H1 (cell line): ENCODE data around the gene ANKRD27.

Experiments
- ATF2 ChIP-seq: IDR thresholded peaks from 2 replicates; pipeline ENCODE4 v1.6.1; 2012; ENCODE audit warnings: low read length, inconsistent platforms
- CEBPB ChIP-seq: IDR thresholded peaks from 2 replicates; pipeline ENCODE4 v1.6.1; 2012; ENCODE audit warnings: low read depth, low read length
- CTCF ChIP-seq, 3 experiments: IDR thresholded peaks; 1 replicate in 2 of 3; 2 replicates in 1 of 3; pipeline versions ENCODE4 v1.5.1 to v1.6.1; 2011; ENCODE audit warnings: low read length in 3 of 3, mild to moderate bottlenecking in 3 of 3, inconsistent platforms in 2 of 3, low read depth in 1 of 3, moderate library complexity in 1 of 3; ENCODE audit not compliant: insufficient read depth in 1 of 3; ENCODE audit errors: control extremely low read depth in 1 of 3
- EGR1 ChIP-seq: IDR thresholded peaks from 2 replicates; pipeline ENCODE4 v1.6.1; 2011; ENCODE audit warnings: low read depth, low read length, borderline replicate concordance
- EP300 ChIP-seq, 2 experiments: IDR thresholded peaks; 1 replicate in 1 of 2; 2 replicates in 1 of 2; pipeline ENCODE4 v1.6.1; 2011 to 2012; ENCODE audit warnings: low read depth in 2 of 2, low read length in 2 of 2, mild to moderate bottlenecking in 2 of 2, borderline replicate concordance in 1 of 2, inconsistent platforms in 1 of 2, moderate library complexity in 1 of 2
- EZH2 ChIP-seq: fragments of 200-600 bp; sonication (generic); IDR thresholded peaks from 2 replicates; pipeline ENCODE4 v1.7.1; 2012; ENCODE audit warnings: low read depth, mild to moderate bottlenecking, moderate library complexity, low read length, inconsistent platforms; ENCODE audit not compliant: severe bottlenecking
- FOSL1 ChIP-seq: IDR thresholded peaks from 2 replicates; pipeline ENCODE4 v1.6.1; 2011; ENCODE audit warnings: mild to moderate bottlenecking, low read depth, low read length, moderate library complexity; ENCODE audit not compliant: insufficient read depth
- SIN3A ChIP-seq, 2 experiments: IDR thresholded peaks in 1 of 2; conservative IDR thresholded peaks in 1 of 2; 2 replicates each; pipeline ENCODE4 v1.6.1; 2011 to 2012; ENCODE audit warnings: low read length in 2 of 2, improper control_type of control experiment in 1 of 2, low read depth in 1 of 2, mild to moderate bottlenecking in 1 of 2
- SIX5 ChIP-seq: IDR thresholded peaks from 2 replicates; pipeline ENCODE4 v1.6.1; 2011; ENCODE audit warnings: mild to moderate bottlenecking, low read depth, low read length
- TBP ChIP-seq: IDR thresholded peaks from 2 replicates; pipeline ENCODE4 v1.6.1; 2011; ENCODE audit warnings: low read depth, low read length, improper control_type of control experiment
- YY1 ChIP-seq: IDR thresholded peaks from 2 replicates; pipeline ENCODE4 v1.6.1; 2011; ENCODE audit warnings: low read depth, mild to moderate bottlenecking, low read length
- ZNF274 ChIP-seq: IDR thresholded peaks from 2 replicates; pipeline ENCODE4 v1.7.0; 2012; ENCODE audit warnings: low read length, borderline replicate concordance; ENCODE audit errors: extremely low read depth

DNA sequence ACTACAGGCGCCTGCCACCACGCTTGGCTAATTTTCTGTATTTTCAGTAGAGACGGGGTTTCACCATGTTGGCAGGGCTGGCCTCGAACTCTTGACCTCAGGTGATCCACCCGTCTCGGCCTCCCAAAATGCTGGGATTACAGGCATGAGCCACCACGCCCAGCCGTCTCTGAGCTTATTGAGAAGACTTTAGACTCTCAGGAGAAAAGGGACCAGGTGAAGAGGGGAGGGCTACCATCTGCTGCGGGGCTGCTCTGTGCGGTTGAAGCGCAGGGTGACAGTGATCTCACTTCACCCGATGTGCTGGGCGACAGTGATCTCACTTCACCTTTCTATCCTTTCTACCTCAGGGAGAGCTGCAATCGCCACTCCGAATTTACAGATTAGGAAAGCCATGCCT, 68.7 kb downstream of the ANKRD27 start:
- no peak for TF ChIP-seq SIX5
- no peak for TF ChIP-seq SIN3A (conservative IDR thresholded peaks at IDR 0.05 in 1 of 2, IDR thresholded peaks at IDR 0.05 in 1 of 2; ENCODE audit: low read depth in 1 of 2, low read length in 2 of 2)
- no peak for TF ChIP-seq EP300 (IDR thresholded peaks at IDR 0.05; ENCODE audit: borderline replicate concordance in 1 of 2, low read depth in 2 of 2, low read length in 2 of 2)
- no peak for TF ChIP-seq EGR1
- no peak for TF ChIP-seq TBP
- TF ChIP-seq ATF2 = no peak
- no peak for TF ChIP-seq CTCF (IDR thresholded peaks at IDR 0.05; ENCODE audit: control extremely low read depth in 1 of 3, insufficient read depth in 1 of 3, low read depth in 1 of 3, low read length in 3 of 3)
- no peak for TF ChIP-seq EZH2
- TF ChIP-seq CEBPB = no peak
- TF ChIP-seq FOSL1 = no peak
- TF ChIP-seq ZNF274 = no peak
- no peak for TF ChIP-seq YY1
